Activated B cell treated with CpG ODN at 0.5 μM for 24 hours (primary cell): ENCODE results near the gene ZNF384. TPM values are rescaled to one million over a fixed set of nuclear protein-coding genes. Genes with fewer than 3 reads are reported as not detected.

ENCODE experiments used
- ATAC-seq: fragments of 200-7000 bp; cut with Tn5 transposase; one replicate; pipeline ENCODE4 v1.10.0; 2021; ENCODE audit warnings: low read depth, mild to moderate bottlenecking, moderate library complexity
- CTCF ChIA-PET: fragments of 350-600 bp; sonication (Branson Sonifier 250); formaldehyde crosslinking; loops from one replicate; lab custom pipeline; 2021; ENCODE audit warnings: antibody characterized with exemption; lab: Charles Lee
- POLR2A ChIA-PET: fragments of 350-600 bp; sonication (Branson Sonifier 250); formaldehyde crosslinking; loops from one replicate; lab custom pipeline; 2021; ENCODE audit warnings: antibody characterized with exemption; lab: Charles Lee
- DNase-seq: peaks from one replicate; pipeline ENCODE4 v3.0.0; 2022
- H3K27ac Mint-ChIP-seq: one replicate; pipeline ENCODE4 v1.8.0; 2020; ENCODE audit warnings: mixed read lengths
- H3K27me3 Mint-ChIP-seq: one replicate; pipeline ENCODE4 v1.8.0; 2021; ENCODE audit warnings: mixed read lengths
- H3K36me3 Mint-ChIP-seq: one replicate; pipeline ENCODE4 v1.8.0; 2021; ENCODE audit warnings: low read depth, mixed read lengths
- H3K4me1 Mint-ChIP-seq: one replicate; pipeline ENCODE4 v1.8.0; 2021; ENCODE audit warnings: mixed read lengths
- H3K4me3 Mint-ChIP-seq: one replicate; pipeline ENCODE4 v1.8.0; 2020; ENCODE audit warnings: mild to moderate bottlenecking, mixed read lengths
- H3K9me3 Mint-ChIP-seq: one replicate; pipeline ENCODE4 v1.8.0; 2020; ENCODE audit warnings: mixed read lengths
- CTCF ChIP-seq: fragments of 200-600 bp; IDR thresholded peaks from one replicate; pipeline ENCODE4 v1.8.0; 2022; ENCODE audit warnings: antibody characterized with exemption, mild to moderate bottlenecking
- intact Hi-C: fragments of 100-400 bp; cut with micrococcal nuclease; formaldehyde crosslinking; loops from one replicate; pipeline ENCODE4 v1.15.1; 2024
- total RNA-seq: library from RNA; stranded (reverse); gene quantifications from 2 replicates; pipeline ENCODE4 v1.2.3, GENCODE V29; 2022

ZNF384 gene
- total RNA-seq, 1 donor from 2014 or later: 98.6 TPM

GRCh38 chr12:6638305-6638704 is 50.9 kb downstream of the ZNF384 start:
- Mint-ChIP-seq H3K27me3 (no peaks in the 10 kb centered on the region), H3K4me3 (peak overlapping the region; percentile 69), H3K36me3 (peaks cover 3% of the 10 kb centered on the region), H3K27ac (peak overlapping the region; percentile 85), H3K4me1 (peaks cover 76% of the 10 kb centered on the region), H3K9me3 (no peaks in the 10 kb centered on the region)
- POLR2A ChIA-PET: interaction anchor here (0.7 to 2.6 kb wide), 6 partner anchors 17 to 305 kb away, joined by 3 to 10 read pairs (median 3); partner anchors contain the start of genes C12orf57, COPS7A, RNU7-1 and ZNF384
- no peak for TF ChIP-seq CTCF
- DNase-seq: no peak
- peak; percentile 26 for ATAC-seq
- CTCF ChIA-PET: no interaction called here
- intact Hi-C loops: loop anchor here (5.0 to 10.0 kb wide), 2 partner anchors 214 to 316 kb away; partner anchors contain the start of genes CDCA3, PTPN6 and USP5

GRCh38 chr12:6635856-6636531 is 53.2 kb downstream of the ZNF384 start, which contains the start of gene LPAR5:
TSS of gene LPAR5 (minus strand) at chr12:6635959. CDS start at chr12:6621248, 14,711 bp downstream.
- H3K4me1 Mint-ChIP-seq: peaks cover 88% of the 10 kb centered on the region
- peak within 1 kb of the TSS; percentile 98 for H3K27ac Mint-ChIP-seq
- no peaks in the 10 kb centered on the region for H3K9me3 Mint-ChIP-seq
- no peaks in the 10 kb centered on the region for H3K27me3 Mint-ChIP-seq
- peak within 1 kb of the TSS; percentile 86 for H3K4me3 Mint-ChIP-seq
- H3K36me3 Mint-ChIP-seq: peaks cover 10% of the 10 kb centered on the region
- ChIA-PET CTCF (interaction anchor here (1.1 to 1.2 kb wide), 4 partner anchors 8 to 142 kb away, joined by 3 to 13 read pairs (median 4); no protein-coding TSS in a partner anchor), POLR2A (interaction anchor here (0.6 to 9.2 kb wide), 29 partner anchors 8 to 1590 kb away, joined by 3 to 126 read pairs (median 6); partner anchors contain the start of genes ACRBP, C12orf57, CDCA3 and COPS7A)
- no peak for TF ChIP-seq CTCF
- DNase-seq: peak; percentile 61
- intact Hi-C loops: loop anchor here (1.0 to 10.0 kb wide), 8 partner anchors 8 to 319 kb away; partner anchors contain the start of genes CDCA3, CHD4, ING4 and PTPN6
- peak; percentile 66 for ATAC-seq

- H3K27ac Mint-ChIP-seq: peak overlapping the region; percentile 98
- ATAC-seq (peak; percentile 66), DNase-seq (peak; percentile 77)
- H3K4me3 Mint-ChIP-seq: peak overlapping the region; percentile 86
- ChIA-PET CTCF (interaction anchor here (1.1 to 1.5 kb wide), 6 partner anchors 9 to 143 kb away, joined by 3 to 13 read pairs (median 4); no protein-coding TSS in a partner anchor), POLR2A (interaction anchor here (0.6 to 9.2 kb wide), 30 partner anchors 8 to 1591 kb away, joined by 3 to 126 read pairs (median 6); partner anchors contain the start of genes ACRBP, C12orf57, CDCA3 and COPS7A)
- H3K9me3 Mint-ChIP-seq: no peaks in the 10 kb centered on the region
- no peaks in the 10 kb centered on the region for H3K27me3 Mint-ChIP-seq
- intact Hi-C loops: loop anchor here (1.0 to 10.0 kb wide), 8 partner anchors 8 to 319 kb away; partner anchors contain the start of genes CDCA3, CHD4, ING4 and PTPN6
- H3K36me3 Mint-ChIP-seq: peaks cover 15% of the 10 kb centered on the region
- no peak for TF ChIP-seq CTCF
- peaks cover 92% of the 10 kb centered on the region for H3K4me1 Mint-ChIP-seq
Measured at GRCh38 chr12:6635375-6635855, 53.8 kb downstream of the ZNF384 start.

GRCh38 chr12:6632026-6632983 is 56.9 kb downstream of the ZNF384 start:
- DNase-seq: peak; percentile 51
- Mint-ChIP-seq H3K4me1 (peaks cover 84% of the 10 kb centered on the region), H3K36me3 (peaks cover 18% of the 10 kb centered on the region), H3K4me3 (peak overlapping the region; percentile 86), H3K27me3 (no peaks in the 10 kb centered on the region), H3K9me3 (no peaks in the 10 kb centered on the region), H3K27ac (peak overlapping the region; percentile 98)
- TF ChIP-seq CTCF: no peak
- ATAC-seq: peak; percentile 53
- intact Hi-C loops: loop anchor here (1.0 to 10.0 kb wide), 2 partner anchors 12 to 322 kb away; partner anchors contain the start of gene PTPN6
- ChIA-PET CTCF (interaction anchor here (1.0 to 1.5 kb wide), 5 partner anchors 11 to 16 kb away, joined by 3 to 5 read pairs (median 4); no protein-coding TSS in a partner anchor), POLR2A (interaction anchor here (0.6 to 9.2 kb wide), 18 partner anchors 9 to 515 kb away, joined by 3 to 126 read pairs (median 4); partner anchors contain the start of genes ACRBP, CDCA3, CHD4 and MLF2)
